HCEC 1CT (cell line): ENCODE measurements around the gene FOXP1.
"Not testable (repeated sequence)": the region's sequence is repeated elsewhere in the genome, so short reads cannot be mapped to it uniquely, and the experiment has no call there.

Experiments used
- DNase-seq: peaks from one replicate; pipeline ENCODE4 v3.0.0-alpha.2; 2017

Gene FOXP1

GRCh38 chr3:71560665-71561064 lies 22.9 kb downstream of the FOXP1 start:
- DNase-seq: no peak

- no peak for DNase-seq
Measured at GRCh38 chr3:71559578-71560162, 23.9 kb downstream of the FOXP1 start.

- DNase-seq: no peak
Measured at GRCh38 chr3:71559021-71559420, 24.5 kb downstream of the FOXP1 start.

GRCh38 chr3:71554649-71555048 lies 28.9 kb downstream of the FOXP1 start:
- DNase-seq: no peak

- peak; percentile 69 for DNase-seq
Measured at GRCh38 chr3:71551311-71551919, 32.1 kb downstream of the FOXP1 start.

GRCh38 chr3:71549951-71550350 lies 33.6 kb downstream of the FOXP1 start:
- no peak for DNase-seq

GRCh38 chr3:71548705-71549384 lies 34.7 kb downstream of the FOXP1 start:
- no peak for DNase-seq

- no peak for DNase-seq
Measured at GRCh38 chr3:71547249-71548198, 36.0 kb downstream of the FOXP1 start.

- DNase-seq: no peak
Measured at GRCh38 chr3:71546821-71547220, 36.7 kb downstream of the FOXP1 start.

- DNase-seq: no peak
Measured at GRCh38 chr3:71545330-71545729, 38.2 kb downstream of the FOXP1 start.

- DNase-seq: no peak
Measured at GRCh38 chr3:71543371-71544016, 40.0 kb downstream of the FOXP1 start.

GRCh38 chr3:71542521-71543370 lies 40.8 kb downstream of the FOXP1 start:
- DNase-seq: peak; percentile 87

- no peak for DNase-seq
Measured at GRCh38 chr3:71541313-71541712, 42.2 kb downstream of the FOXP1 start.

- peak; percentile 96 for DNase-seq
Measured at GRCh38 chr3:71537211-71537611, 46.3 kb downstream of the FOXP1 start.

GRCh38 chr3:71536376-71536965 lies 47.1 kb downstream of the FOXP1 start:
- peak; percentile 82 for DNase-seq

GRCh38 chr3:71533588-71533987 lies 49.9 kb downstream of the FOXP1 start:
- no peak for DNase-seq

GRCh38 chr3:71532639-71533395 lies 50.7 kb downstream of the FOXP1 start:
- peak; percentile 43 for DNase-seq

GRCh38 chr3:71530903-71531530 lies 52.5 kb downstream of the FOXP1 start:
- DNase-seq: no peak

- DNase-seq: no peak
Measured at GRCh38 chr3:71528816-71529215, 54.7 kb downstream of the FOXP1 start.

- not testable (repeated sequence) for DNase-seq
Measured at GRCh38 chr3:71526448-71526847, 57.1 kb downstream of the FOXP1 start.
